Right ventricle myocardium inferior (tissue), 1 donor: ENCODE data around the gene FNDC3B. TPM values are rescaled to one million over a fixed set of nuclear protein-coding genes. Genes with fewer than 3 reads are reported as not detected.

Source experiments
- ATAC-seq: fragments of 200-7000 bp; cut with Tn5 transposase; one replicate; pipeline ENCODE4 v1.9.1; 2020; ENCODE audit warnings: mild to moderate bottlenecking, moderate library complexity
- DNase-seq: peaks from one replicate; pipeline ENCODE4 v3.0.0; 2021; ENCODE audit errors: missing footprints
- intact Hi-C: fragments of 100-400 bp; cut with DNase I; formaldehyde crosslinking; loops from one replicate; pipeline ENCODE4 v1.11.0; 2022
- total RNA-seq: library from RNA; stranded (reverse); fragmentation: NEBNext Ultra II Directional; extraction: Animal tissue kit (Norgen Biotek cat#: 25700); gene quantifications from one replicate; pipeline ENCODE4 v1.2.1, GENCODE V29; 2021
- donor health status: DM: no; HTN: yes; CAD: no; lungs with severe emphysema.

The FNDC3B gene
- total RNA-seq, 1 donor from 2014 or later = 57.8 TPM

DNA sequence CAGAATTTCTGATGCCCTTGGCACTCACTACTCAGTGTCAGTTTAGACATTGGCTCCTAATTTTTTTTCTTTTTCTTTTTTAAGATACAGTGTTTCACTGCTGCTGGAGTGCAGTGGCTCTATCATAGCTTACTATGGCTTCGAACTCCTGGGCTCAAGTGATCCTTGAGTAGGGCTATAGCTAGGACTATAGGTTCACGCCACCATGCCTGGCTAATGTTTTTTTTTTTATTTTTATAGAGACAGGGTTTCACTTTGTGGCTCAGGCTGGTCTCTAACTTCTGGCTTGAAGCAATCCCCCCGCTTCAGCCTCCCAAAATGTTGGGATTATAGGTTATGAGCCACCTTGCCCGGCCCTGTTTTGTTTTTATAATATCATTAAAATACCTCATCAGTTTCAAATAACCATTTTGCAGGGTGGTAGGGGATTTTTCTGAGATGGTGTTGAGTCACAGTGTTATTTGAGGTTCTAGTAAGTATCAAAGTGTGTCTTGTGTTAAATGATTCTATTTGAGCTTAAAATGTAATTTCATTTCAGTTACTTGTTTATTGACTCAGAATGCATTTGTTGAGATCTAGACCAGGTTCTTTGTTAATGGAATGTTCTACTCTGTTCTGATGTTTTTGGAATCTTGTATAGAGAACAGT lies 7.0 kb downstream of the FNDC3B start:
- DNase-seq (no peak), ATAC-seq (no peak)
- intact Hi-C loops = loop anchor here (10.0 kb wide), 1 partner anchor 392 kb away; no protein-coding TSS in a partner anchor

DNA sequence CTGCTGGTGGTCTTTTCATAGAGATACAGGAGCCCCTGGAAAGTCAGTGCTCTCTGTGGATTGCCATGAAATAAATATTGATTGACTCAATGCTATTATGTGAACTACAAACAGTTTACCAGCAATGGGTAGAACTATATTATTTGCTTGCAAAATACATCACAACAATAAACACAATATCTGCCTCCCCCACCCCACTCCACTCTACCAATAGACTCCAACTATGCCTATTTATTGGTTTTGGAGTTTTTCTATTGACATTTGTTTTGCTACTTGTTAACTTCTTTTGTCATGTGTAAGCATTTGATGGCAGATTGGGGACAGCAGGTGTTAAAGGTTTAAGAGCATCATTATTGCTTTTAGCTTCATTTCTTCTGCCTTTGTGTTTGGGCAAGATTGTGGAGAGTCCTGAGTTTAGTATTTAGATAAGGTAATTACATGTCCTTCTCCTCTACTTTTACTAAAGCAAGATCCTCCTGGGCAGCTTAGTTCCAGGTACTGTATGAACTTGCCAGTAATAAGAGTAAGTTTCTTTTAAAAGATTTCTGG lies 8.3 kb downstream of the FNDC3B start:
- intact Hi-C loops = loop anchor here (10.0 kb wide), 1 partner anchor 393 kb away; no protein-coding TSS in a partner anchor

DNA sequence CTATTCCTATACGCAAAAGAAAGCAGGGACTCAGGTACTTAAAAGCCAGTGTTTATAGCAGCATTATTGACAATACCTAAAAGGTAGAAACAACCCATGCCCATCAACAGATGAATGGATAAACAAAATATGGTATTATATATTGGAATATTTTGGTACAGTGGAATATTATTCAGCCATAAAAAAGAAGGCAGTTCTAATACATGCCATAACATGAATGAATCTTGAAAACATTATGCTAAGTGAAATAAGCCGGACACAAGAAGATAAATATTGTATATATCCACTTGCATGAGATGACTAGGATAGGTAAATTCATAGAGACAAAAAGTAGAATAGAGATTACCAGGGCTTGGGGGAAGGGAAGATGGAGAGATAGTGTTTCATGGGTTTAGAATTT lies 9.2 kb downstream of the FNDC3B start:
- no peak for ATAC-seq
- DNase-seq = no peak
- intact Hi-C loops = loop anchor here (10.0 kb wide), 1 partner anchor 394 kb away; no protein-coding TSS in a partner anchor

More for the DNA sequence above, 8.3 kb downstream of the FNDC3B start:
- no peak for ATAC-seq
- no peak for DNase-seq

DNA sequence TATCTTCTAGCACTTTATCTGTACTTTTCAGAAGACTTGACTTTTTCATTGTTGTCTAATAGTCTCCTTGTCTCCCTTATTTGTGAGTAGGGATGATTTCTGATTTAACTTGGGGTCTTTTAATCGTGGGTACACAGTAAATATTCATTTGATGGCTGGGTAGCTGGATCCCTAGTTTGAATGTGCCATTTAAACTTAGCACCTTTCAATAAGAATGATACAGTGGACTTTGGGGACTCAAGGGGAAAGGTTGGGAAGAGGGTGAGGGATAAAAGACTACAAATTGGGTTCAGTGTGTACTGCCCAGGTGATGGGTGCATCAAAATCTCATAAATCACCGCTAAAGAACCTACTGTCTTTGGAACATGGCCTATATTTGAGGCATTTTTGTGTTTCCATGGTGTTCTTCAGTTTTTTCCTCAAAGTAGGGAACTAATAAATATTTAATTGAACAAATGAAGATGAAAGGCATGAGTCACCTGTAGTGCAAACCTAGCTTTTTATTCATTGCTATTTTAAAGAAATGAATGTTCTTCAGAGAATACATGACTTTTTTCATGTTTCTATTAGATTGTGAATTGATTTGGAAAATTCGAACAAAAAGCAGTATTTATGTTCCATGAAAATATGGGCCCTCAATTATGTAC lies 12.1 kb downstream of the FNDC3B start:
- no peak for DNase-seq
- no peak for ATAC-seq
- intact Hi-C loops = no loop called here

DNA sequence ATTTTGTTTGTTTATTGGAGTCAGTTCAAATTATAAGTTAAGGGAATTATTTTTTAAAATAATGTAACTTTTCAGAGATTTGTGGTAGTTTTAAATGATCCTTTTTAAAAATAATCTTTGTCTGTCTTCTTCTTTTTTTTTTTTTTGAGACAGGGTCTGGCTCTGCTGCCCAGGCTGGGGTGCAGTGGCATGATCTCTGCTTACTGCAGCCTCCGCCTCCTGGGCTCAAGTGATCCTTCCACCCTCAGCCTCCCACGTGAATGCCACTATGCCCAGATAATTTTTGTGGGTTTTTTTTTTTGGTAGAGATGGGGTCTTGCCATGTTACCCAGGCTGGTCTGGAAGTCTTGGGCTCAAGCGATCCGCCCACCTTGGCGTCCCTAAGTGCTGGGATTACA lies 12.6 kb downstream of the FNDC3B start:
- ATAC-seq (no peak), DNase-seq (no peak)
- intact Hi-C loops = no loop called here

DNA sequence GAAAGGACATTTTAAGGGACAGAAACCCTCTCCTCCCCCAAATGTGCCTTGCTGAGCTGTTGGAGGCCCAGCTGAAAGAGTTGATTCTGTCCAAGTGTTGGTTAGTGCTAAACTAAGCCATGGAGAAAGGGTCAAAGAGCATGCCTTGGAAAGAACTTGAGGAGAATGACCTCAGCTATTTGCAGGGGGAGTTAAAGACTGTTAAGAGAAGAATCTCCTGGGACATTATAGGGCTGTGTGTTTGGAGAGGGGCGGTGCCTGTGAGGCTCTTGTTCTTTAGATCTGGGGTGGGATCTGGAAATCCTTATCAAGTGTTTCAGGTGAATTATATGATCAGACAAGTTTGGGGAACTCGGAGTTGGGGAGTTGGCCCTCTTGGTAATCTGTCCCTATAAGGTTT lies 13.0 kb downstream of the FNDC3B start:
- intact Hi-C loops = no loop called here
- no peak for ATAC-seq
- no peak for DNase-seq

DNA sequence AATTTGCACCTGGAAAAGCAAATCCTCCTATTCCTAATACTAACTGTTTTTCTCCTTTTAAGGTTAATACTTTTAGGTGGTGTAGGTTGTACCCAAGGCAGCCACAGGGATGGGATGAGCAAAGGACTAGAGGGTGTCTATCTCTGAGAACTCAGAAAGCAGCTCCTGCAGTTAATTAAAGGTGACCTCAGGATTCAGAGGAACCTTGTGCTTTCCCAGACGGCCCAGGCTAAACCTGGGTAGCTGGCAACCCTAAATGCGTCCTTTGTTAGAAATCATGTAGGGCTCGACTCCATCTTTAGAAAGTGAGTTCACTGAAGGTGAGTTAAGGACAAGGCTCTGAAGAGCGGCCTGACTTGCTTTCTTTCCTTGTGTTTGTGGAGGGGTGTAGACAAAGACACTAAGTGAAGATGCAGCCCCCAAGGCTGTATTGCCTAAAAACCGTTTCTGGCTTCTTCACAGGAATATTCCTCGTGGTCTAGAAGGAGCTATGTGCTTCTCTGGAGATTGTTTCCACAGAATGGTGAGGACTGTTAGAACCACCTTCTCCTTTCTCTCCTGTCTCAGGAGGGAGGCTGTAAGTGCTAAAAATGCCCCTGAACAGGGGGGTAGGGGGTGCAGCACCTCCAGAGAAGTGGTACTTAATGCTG lies 14.9 kb downstream of the FNDC3B start:
- ATAC-seq = peak; percentile 31
- intact Hi-C loops = no loop called here
- DNase-seq = no peak

DNA sequence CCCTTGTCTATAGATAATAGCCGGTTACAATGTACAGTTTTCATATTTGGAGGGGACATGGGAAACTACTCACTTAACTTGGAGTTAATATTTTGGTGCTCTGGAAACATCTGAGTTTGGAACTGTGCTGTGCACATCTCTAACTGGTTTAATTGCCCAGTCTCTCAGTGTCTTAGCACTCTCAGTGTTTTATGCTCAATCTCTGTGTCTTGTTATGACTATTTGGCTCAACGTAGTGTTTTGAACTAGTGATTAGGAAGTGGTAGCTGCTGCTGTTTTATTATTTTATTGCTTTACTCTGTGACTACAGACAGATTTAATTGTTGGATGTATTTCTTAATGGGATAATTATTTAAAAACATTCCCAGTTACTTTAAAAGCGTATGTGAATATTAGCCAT lies 17.0 kb downstream of the FNDC3B start:
- intact Hi-C loops = no loop called here
- no peak for ATAC-seq
- DNase-seq = no peak

DNA sequence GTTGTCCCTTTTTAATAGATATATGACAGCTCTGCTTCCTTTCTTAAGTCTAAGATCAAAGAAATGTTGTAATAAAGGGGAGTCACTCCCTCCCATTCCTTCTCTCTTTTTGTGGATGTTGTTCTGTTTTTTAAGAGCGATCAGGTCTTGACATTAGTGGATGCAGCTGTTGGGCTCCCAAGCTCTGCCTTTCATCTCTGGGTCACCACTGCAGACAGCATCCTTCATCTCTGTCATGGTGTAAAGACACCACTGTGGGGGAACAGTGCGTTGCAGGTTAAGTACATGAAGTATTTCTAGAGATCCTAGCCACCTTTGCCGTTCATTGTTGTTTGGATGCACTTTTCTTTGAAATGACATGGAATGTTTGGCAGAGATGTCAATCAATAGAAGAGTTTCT lies 17.7 kb downstream of the FNDC3B start:
- DNase-seq = no peak
- ATAC-seq = no peak
- intact Hi-C loops = no loop called here

DNA sequence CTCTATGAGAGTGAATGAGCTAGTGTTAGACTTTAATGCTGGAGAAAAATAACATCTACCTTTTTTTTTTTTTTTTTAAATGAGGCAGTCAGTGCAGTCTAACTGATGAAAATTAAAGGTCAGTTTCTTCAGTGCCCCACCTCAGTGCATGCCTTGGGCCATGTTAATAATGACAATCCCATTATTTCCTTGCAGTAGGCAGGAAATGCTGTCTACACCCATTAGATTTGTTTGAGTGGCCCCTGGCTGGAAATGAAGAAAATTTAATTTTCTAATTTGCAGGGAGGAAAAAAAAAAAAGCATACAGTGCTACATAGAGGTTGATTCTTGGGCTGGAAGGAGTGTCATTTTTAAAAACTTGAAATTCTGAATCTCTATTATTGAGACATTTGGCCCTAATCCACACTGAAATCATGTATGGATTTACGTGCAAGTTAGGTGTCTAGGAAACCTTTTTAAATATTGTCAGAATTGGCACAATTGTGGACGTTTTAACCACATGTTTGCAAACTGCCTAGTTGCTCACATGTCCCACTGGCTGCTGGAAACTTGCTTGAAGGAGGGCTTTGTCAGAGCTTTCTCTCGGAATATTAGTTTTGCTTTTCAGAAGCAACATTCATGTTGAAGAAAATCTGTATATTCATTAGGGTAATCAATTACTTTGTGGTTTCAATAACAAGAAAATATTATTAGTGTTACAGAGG lies 18.4 kb downstream of the FNDC3B start:
- intact Hi-C loops = no loop called here
- DNase-seq = no peak
- no peak for ATAC-seq

DNA sequence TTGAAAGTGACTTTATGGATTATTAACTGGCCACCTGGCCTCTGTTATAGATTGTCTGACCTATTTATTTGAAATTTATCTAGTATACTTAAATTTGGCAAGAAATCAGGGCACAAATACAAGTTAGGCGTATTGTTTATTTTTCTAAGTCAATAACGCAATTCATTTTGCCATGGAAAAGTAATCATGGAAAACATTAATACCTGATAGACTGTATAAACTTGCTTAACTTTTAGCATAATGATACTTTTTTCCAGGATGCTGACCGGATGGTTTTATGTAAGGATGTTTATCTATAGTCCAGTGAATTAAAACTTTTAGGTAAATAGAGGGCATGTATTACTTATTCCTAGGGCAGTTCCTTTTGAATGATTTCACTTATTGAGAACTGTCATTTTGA lies 20.2 kb downstream of the FNDC3B start:
- intact Hi-C loops = no loop called here
- DNase-seq (no peak), ATAC-seq (no peak)

DNA sequence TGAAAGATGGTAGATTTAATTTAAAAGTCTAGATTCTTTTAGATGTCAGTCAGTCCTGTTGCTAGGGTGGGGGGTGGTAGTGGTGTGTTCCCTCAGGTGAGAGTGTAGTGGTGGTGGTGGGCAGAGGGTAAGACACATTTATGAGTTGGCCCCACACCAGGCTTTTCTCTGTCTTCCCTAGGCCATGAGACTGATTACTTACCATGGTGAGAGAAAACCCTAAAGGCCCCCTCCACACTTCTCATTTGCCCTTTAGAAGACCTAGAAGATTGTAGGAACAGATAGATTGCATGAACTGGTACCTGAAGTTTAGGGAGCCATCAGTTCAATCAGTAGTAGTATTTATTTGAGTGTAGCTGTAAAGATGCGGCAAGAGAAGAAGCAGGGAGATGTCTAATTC lies 20.9 kb downstream of the FNDC3B start:
- intact Hi-C loops = loop anchor here (5.0 kb wide), 1 partner anchor 37 kb away; no protein-coding TSS in a partner anchor
- DNase-seq (no peak), ATAC-seq (no peak)

DNA sequence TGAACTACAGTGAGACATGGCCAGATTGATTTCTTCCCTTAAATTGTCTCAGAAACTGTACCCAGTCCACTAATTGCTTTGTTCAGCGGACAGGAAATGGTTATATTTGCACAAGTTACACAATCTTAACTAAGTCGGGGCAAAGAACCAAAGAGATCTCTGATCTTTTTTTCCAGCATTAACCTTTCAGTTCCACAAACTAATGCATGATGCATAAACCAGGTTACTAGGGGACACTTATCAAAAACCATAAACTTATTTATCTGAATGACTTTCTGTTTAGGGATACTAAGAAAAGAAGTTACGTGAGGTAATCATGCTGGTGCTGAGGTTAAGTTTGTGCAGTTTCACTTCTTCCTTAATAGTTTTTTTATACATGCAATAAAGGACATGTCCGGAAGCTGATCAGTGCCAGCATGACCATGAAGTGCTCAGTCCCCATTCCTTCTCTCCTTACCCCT lies 22.4 kb downstream of the FNDC3B start:
- ATAC-seq = peak; percentile 46
- intact Hi-C loops = loop anchor here (5.0 kb wide), 1 partner anchor 36 kb away; no protein-coding TSS in a partner anchor
- DNase-seq = no peak

DNA sequence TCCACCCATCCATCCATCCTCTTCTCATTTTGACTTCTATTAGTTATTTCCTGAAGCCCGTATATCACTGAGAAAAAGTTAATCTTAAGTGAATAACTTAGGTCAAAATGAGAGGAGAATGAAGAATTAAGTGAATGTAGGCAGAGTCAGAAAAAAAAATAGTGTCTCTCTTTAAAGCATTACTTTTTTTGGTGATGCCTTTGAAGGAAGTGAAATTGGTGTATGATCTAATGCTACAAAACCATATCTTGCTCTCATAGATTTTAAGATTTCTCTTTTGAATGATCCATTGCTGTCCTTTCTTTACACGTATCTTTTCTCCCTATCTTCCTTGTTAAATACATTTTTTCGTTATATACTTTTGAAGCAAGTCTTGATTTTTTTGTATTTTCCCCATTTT lies 23.4 kb downstream of the FNDC3B start:
- ATAC-seq (no peak), DNase-seq (no peak)
- intact Hi-C loops = loop anchor here (5.0 kb wide), 1 partner anchor 35 kb away; no protein-coding TSS in a partner anchor

DNA sequence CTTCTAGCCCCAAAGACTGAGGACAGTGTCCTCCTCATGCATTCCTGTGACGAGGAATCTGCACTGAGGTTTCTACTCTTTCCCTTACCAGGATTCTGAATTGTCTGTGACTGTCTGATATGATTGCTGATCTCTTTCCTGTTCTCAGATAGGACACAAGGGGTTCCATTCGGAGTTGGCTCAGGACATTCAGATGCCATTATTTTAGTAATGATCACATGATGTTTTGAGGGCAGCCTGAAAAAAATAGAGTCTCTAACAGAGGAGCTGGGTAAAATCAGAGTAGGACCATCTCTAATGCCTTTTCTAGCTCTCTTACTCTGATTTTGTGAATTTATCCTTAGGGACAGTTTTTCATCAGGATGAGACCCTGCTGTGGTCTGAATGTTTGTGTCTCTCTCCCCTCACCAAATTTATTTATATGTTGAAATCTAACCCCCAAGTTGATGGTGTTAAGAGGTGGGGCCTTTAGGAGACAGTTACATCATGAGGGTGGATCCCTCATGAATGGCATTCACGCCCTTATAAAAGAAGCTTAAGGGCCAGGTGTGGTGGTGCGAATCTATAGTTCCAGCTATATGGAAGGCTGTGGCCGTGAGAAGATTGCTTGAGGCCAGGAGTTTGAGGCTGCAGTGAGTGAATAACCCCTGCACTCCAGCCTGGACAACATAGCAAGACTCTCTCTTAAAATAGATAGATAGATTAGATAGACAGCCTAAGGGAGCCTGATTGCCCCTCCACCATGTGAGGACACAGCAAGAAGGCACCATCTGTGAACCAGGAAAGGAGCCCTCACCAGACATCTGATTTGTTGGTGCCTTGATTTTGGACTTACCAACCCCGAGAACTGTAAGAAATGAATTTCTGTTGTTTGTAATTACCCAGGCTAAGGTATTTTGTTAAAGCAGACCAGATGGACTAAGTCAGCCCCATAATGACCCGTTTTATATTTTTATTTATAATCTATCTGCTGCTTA lies 24.4 kb downstream of the FNDC3B start:
- no peak for ATAC-seq
- no peak for DNase-seq
- intact Hi-C loops = loop anchor here (5.0 kb wide), 1 partner anchor 34 kb away; no protein-coding TSS in a partner anchor

DNA sequence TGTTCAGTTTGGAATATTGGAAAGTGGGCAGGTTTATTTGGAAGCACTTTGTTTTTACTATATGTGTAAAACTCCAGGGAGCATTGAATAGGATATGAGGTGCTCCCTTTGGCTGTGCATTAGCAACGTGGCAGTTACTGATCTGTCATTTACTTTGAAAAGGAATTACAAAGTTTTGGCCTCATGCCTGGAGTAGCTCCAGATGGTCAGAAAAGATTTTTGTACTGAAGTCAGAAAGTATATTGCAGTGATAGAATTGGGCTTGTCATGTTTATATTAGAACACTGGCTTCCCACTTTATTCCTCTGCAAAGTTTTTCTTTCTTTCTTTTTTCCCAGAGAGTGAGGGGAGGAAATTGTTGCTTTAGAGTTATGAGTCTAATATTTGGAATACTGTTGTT lies 26.1 kb downstream of the FNDC3B start:
- peak; percentile 14 for ATAC-seq
- intact Hi-C loops = no loop called here
- no peak for DNase-seq

DNA sequence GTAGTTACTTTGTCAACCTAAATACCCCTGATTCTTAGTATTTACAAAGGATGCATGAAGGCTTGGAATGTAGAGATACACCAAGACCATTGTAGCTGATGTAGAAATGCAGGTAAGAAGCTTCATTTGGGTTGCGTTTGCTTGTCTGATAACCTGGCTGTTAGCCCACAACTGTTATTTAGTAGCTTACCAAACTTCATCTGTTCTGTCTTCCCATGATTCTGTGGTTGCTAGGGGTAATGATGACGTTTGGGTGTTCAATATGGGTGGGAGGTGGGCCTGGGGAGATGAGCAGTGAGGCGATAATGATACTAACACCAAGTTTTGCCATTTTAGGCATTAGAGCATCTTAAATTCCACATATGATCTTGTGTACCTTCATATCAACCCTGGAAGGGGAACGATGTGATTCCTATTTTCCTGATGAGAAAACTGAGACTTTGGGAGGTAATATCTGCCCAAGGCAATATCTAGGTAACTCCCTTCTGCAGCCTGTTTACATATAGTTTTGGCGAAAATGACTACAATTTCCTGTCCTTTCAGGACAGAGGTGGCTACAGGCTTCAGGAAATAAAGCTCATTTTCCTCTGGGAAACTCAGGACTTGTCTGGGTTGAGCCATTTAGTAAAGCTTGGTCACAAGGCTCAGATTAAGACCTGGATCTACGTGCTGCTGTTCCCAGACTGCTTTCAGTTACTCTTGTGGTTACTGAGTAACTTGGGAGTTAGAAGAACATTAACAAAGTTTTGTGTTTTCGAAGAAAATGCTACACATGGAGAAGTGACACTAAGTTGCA lies 26.8 kb downstream of the FNDC3B start:
- intact Hi-C loops = no loop called here
- no peak for ATAC-seq
- DNase-seq = no peak
